Measurements from ENCODE around the gene TPX2.
A peak's percentile ranks its signal among the peaks of the same experiment; 100 is the strongest.

- peak; percentile 97 to 100 (median 98) for TF ChIP-seq CTCF (IDR thresholded peaks at IDR 0.05; ENCODE audit: control extremely low read depth in 1 of 3, insufficient read depth in 1 of 3, low read depth in 1 of 3, low read length in 3 of 3)
- TF ChIP-seq BCL11A (IDR thresholded peaks at IDR 0.05; ENCODE audit: low read depth in 2 of 2, low read length in 2 of 2), result no peak
- TF ChIP-seq POLR2A (IDR thresholded peaks at IDR 0.05; ENCODE audit: control extremely low read depth in 1 of 2, low read depth in 2 of 2, low read length in 2 of 2), result no peak
- TF ChIP-seq SP2 (IDR thresholded peaks at IDR 0.05; ENCODE audit: low read length), result no peak
- TF ChIP-seq JUND (IDR thresholded peaks at IDR 0.05; ENCODE audit: low read length), result peak; percentile 52; the same call in 1 of the 2 replicates
- TF ChIP-seq EZH2 (IDR thresholded peaks at IDR 0.05; ENCODE audit: low read depth, low read length, severe bottlenecking), result no peak
- TF ChIP-seq EP300 (IDR thresholded peaks at IDR 0.05; ENCODE audit: borderline replicate concordance in 1 of 2, low read depth in 2 of 2, low read length in 2 of 2), result peak in 1 of 2 experiments; percentile 83; a peak in 1 of 3 replicates
Measured at GRCh38 chr20:31822421-31823330, 83.6 kb downstream of the TPX2 start.
